Measurements from ENCODE around the gene NYAP2.

DNA sequence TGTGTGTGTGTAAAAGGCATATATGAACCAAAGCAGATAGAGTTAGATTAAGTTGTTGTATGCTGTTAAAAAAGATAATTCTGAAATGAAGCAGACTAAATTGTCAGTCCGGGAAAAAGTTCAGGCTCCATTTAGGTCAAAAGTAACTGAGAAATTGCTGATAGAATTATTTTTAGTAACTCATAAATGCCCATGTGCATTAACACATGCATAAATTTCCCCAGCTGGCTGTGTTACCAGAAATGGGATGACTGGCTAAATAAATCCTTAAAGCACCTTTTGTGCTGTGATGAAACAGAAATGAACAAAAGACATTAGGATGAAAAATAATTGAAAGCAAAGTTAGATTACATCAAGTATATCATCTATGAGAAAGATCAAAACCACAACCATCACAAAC is 111.3 kb downstream of the NYAP2 start:
- no peak for TF ChIP-seq POLR2A (IDR thresholded peaks at IDR 0.05)
- no peak for TF ChIP-seq POLR2AphosphoS5 (IDR thresholded peaks at IDR 0.05)
- TF ChIP-seq, protein P1, sequence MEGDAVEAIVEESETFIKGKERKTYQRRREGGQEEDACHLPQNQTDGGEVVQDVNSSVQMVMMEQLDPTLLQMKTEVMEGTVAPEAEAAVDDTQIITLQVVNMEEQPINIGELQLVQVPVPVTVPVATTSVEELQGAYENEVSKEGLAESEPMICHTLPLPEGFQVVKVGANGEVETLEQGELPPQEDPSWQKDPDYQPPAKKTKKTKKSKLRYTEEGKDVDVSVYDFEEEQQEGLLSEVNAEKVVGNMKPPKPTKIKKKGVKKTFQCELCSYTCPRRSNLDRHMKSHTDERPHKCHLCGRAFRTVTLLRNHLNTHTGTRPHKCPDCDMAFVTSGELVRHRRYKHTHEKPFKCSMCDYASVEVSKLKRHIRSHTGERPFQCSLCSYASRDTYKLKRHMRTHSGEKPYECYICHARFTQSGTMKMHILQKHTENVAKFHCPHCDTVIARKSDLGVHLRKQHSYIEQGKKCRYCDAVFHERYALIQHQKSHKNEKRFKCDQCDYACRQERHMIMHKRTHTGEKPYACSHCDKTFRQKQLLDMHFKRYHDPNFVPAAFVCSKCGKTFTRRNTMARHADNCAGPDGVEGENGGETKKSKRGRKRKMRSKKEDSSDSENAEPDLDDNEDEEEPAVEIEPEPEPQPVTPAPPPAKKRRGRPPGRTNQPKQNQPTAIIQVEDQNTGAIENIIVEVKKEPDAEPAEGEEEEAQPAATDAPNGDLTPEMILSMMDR (IDR thresholded peaks at IDR 0.05), result no peak
- TF ChIP-seq EP300 (IDR thresholded peaks at IDR 0.05; ENCODE audit: low read depth), result no peak

All from transverse colon (tissue), 4 donors.